GM20000 (cell line): ENCODE results near the gene LNP1.
"Not testable (repeated sequence)": the region's sequence is repeated elsewhere in the genome, so short reads cannot be mapped to it uniquely, and the experiment has no call there.

Experiments
- DNase-seq: peaks from one replicate; pipeline ENCODE4 v3.0.0; 2012; ENCODE audit warnings: low spot score
- TF ChIP-seq, protein P1 (sequence below): IDR thresholded peaks from 2 replicates; pipeline ENCODE4 v1.5.1; 2012; ENCODE audit warnings: mild to moderate bottlenecking, control low read depth; ENCODE audit errors: extremely low read depth, missing control alignments

LNP1 gene

DNA sequence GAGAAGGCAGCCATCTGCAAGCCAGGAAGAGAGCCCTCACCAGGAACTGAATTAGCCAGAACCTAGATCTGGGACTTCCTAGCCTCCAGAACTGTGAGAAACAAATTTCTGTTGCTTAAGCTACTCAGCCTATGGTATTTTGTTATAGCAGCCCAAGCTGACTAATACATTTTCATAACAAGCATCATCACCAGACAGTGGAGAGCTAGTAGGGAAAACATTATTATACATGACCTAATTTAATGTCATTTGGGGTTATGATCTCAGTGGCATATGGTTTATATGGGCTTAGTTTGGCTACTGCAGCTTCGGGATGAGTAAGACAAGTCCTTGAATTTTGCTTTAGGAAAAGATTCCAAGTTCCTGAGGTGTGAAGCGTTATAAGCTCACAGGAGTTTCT, 35.6 kb downstream of the LNP1 start:
- no peak for DNase-seq
- TF ChIP-seq, protein P1, sequence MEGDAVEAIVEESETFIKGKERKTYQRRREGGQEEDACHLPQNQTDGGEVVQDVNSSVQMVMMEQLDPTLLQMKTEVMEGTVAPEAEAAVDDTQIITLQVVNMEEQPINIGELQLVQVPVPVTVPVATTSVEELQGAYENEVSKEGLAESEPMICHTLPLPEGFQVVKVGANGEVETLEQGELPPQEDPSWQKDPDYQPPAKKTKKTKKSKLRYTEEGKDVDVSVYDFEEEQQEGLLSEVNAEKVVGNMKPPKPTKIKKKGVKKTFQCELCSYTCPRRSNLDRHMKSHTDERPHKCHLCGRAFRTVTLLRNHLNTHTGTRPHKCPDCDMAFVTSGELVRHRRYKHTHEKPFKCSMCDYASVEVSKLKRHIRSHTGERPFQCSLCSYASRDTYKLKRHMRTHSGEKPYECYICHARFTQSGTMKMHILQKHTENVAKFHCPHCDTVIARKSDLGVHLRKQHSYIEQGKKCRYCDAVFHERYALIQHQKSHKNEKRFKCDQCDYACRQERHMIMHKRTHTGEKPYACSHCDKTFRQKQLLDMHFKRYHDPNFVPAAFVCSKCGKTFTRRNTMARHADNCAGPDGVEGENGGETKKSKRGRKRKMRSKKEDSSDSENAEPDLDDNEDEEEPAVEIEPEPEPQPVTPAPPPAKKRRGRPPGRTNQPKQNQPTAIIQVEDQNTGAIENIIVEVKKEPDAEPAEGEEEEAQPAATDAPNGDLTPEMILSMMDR = no peak

DNA sequence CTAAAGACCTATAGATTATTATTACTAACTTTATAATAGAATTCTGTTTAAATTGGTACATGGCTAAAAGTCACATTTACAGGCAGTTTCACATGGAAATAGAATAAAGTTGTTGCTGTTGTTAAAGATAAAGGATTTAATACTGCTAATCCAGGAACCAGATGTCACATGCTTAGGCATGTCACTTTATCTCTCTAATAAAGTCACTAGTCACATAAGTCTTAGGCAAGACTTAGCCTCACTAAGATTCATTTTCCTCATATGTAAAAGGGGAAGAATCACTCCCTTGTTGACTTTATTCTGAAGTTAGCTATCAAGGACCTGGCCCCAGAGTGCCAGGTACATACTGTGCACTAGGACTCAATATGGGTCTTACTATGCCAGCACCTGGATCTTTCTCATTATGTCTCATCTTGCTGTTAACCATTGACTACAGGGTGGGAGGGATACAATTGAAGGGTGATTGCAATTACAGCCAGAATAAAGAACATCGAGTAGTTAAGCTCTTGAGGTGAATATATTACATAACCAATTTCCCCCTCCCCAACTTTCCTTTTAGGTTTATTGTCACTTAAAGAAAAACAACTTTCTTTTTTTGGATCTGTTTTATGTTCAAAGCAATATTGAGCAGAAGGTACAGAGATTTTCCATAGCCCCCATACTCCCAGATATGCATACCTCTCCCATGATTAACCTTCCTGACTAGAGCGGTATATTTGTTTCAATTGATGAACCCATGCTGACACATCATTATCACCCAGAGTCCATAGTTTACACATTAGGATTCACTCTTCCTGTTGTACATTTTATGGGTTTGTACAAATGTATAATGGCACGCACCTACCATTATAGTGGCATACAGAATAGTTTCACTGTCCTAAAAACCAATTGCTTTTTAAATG, 36.6 kb downstream of the LNP1 start:
- DNase-seq = no peak
- TF ChIP-seq, protein P1 = no peak

DNA sequence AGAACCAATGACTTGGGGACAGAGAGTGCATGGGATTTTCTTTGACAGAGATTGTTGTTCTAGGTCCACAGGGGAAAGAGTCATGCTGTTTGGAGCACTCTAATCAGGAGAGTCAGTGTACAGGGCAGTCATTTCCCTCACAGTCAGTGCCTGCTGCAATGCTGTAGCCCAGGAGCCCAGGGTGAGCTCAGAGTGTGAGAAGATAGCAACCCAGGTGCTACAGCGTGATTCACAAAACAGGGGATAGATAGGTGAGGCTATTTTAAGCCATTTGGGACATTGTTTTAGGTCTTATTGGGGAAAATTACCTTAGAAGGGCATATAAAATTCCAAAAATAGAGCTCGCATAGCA, 37.3 kb downstream of the LNP1 start:
- TF ChIP-seq, protein P1 = no peak
- DNase-seq = no peak

DNA sequence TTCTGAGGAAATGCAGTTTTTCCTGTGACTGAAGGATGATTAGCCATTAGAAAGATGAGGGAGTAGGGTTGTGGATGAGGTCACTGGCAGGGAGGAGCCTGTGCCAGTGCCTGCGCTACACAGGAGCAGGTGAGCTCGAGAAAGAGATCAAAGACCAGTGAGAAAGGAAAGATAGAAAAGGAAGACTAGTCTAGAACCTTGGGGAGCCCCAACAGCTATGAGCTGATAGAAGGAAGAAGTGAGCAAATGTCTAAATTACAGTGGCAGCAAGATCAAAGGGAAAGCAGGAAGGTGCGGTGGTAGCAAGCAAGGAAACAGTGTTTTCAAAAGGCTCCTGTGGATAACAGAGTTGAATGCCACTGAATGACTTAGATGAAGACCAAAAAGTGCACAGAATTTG, 39.6 kb downstream of the LNP1 start:
- DNase-seq = no peak
- TF ChIP-seq, protein P1 = no peak

DNA sequence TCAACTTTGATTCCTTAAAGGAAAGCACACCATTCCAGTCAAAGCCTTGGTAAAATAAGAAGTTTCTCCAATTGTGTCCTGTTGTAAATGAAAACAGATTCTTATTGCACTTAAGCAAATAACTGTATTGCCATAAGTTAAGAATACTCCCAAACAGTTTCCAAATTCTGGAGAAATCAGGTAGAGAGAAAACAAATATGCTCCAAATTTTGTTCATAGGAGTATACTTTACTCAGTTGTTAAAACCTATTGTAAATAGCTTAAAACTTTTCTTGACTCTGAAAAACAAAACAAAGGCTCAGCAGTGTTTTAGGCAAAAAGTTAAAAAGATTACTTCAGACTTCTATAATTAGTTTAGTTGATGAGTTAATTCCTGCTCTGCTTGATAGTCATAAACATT, 42.4 kb downstream of the LNP1 start:
- no peak for DNase-seq
- TF ChIP-seq, protein P1 = no peak

- not testable (repeated sequence) for DNase-seq
These were observed 45.7 kb downstream of the LNP1 start for GRCh38 chr3:100447067-100447466.

- TF ChIP-seq, protein P1 = no peak
These were observed 46.7 kb downstream of the LNP1 start for GRCh38 chr3:100448079-100448478.

GRCh38 chr3:100449214-100449613, 47.9 kb downstream of the LNP1 start:
- DNase-seq = no peak
- TF ChIP-seq, protein P1 = no peak

More at GRCh38 chr3:100448079-100448478, 46.7 kb downstream of the LNP1 start:
- DNase-seq = no peak
